ENCODE data around the gene PIM2. TPM values are rescaled to one million over a fixed set of nuclear protein-coding genes. Genes with fewer than 3 reads are reported as not detected.
A peak's percentile ranks its signal among the peaks of the same experiment; 100 is the strongest.

Gene PIM2
- total and polyA plus RNA-seq, 9 of the 15 experiments (the other 6 are each of a cell fraction or from before 2014, with no cell fraction given), result 67.6 to 191 (median 108) TPM

GRCh38 chrX:48940404-48940955, 21.7 kb upstream of the PIM2 start (continued):
- 0 out of 2 replicates have a peak, but pooled peaks have one; percentile 20 for TF ChIP-seq ZKSCAN8 (CRISPR knock-in tag; IDR thresholded peaks at IDR 0.05)
- TF ChIP-seq ZNF197 (CRISPR knock-in tag; IDR thresholded peaks at IDR 0.05; ENCODE audit: low read depth), result no peak
- TF ChIP-seq TFAP4 (CRISPR knock-in tag; IDR thresholded peaks at IDR 0.05; ENCODE audit: borderline replicate concordance), result peak; percentile 64; the same call in 1 of the 2 replicates
- TF ChIP-seq MTA3 (IDR thresholded peaks at IDR 0.05; ENCODE audit: borderline replicate concordance), result no peak; the same call in 1 of the 2 replicates
- TF ChIP-seq CBFA2T3 (IDR thresholded peaks at IDR 0.05), result peak; percentile 92
- TF ChIP-seq NR2C1 (IDR thresholded peaks at IDR 0.05), result no peak
- TF ChIP-seq NR2C1 (tag; IDR thresholded peaks at IDR 0.05), result peak; percentile 69
- peak; percentile 86; the same call in 1 of the 2 replicates for TF ChIP-seq ZNF668 (CRISPR knock-in tag; IDR thresholded peaks at IDR 0.05)
- no peak for TF ChIP-seq HDAC8 (tag; IDR thresholded peaks at IDR 0.05)
- TF ChIP-seq MXI1 (IDR thresholded peaks at IDR 0.05; ENCODE audit: low read depth, low read length), result peak; percentile 80
- TF ChIP-seq MTA2 (IDR thresholded peaks at IDR 0.05; ENCODE audit: low read depth), result peak; percentile 57
- peak; percentile 75 for TF ChIP-seq L3MBTL2 (IDR thresholded peaks at IDR 0.05)
- no peak for TF ChIP-seq NR2C2 (CRISPR knock-in tag; IDR thresholded peaks at IDR 0.05)
- TF ChIP-seq NR2C2 (tag; IDR thresholded peaks at IDR 0.05), result peak; percentile 58
- TF ChIP-seq EHMT2 (IDR thresholded peaks at IDR 0.05), result peak; percentile 64; the same call in 1 of the 2 replicates
- peak; percentile 93 for TF ChIP-seq DPF2 (IDR thresholded peaks at IDR 0.05)
- no peak for TF ChIP-seq ZNF778 (CRISPR knock-in tag; IDR thresholded peaks at IDR 0.05)
- peak; percentile 83 for TF ChIP-seq EP400 (IDR thresholded peaks at IDR 0.05)
- TF ChIP-seq ARID2 (IDR thresholded peaks at IDR 0.05), result no peak
- TF ChIP-seq ATF3 (IDR thresholded peaks at IDR 0.05), result 0 out of 2 replicates have a peak, but pooled peaks have one; percentile 11
- TF ChIP-seq ATF3 (CRISPR knock-in tag; conservative IDR thresholded peaks at IDR 0.05), result no peak
- no peak for TF ChIP-seq ZNF274 (IDR thresholded peaks at IDR 0.05; ENCODE audit: borderline replicate concordance, low read depth, low read length)
- no peak for TF ChIP-seq ZNF133 (CRISPR knock-in tag; IDR thresholded peaks at IDR 0.05)
- no peak for TF ChIP-seq ZBTB5 (IDR thresholded peaks at IDR 0.05)
- TF ChIP-seq ZNF311 (CRISPR knock-in tag; IDR thresholded peaks at IDR 0.05), result peak; percentile 58; the same call in 1 of the 2 replicates
- peak; percentile 62; the same call in 1 of the 2 replicates for TF ChIP-seq CXXC5 (CRISPR knock-in tag; IDR thresholded peaks at IDR 0.05)
- TF ChIP-seq FOS (IDR thresholded peaks at IDR 0.05; ENCODE audit: extremely low read depth, insufficient read length), result no peak
- TF ChIP-seq ZNF224 (CRISPR knock-in tag; IDR thresholded peaks at IDR 0.05), result no peak
- TF ChIP-seq CEBPG (CRISPR knock-in tag; IDR thresholded peaks at IDR 0.05), result peak; percentile 51; the same call in 1 of the 2 replicates
- TF ChIP-seq CEBPG (tag; conservative IDR thresholded peaks at IDR 0.05 in 1 of 2, IDR thresholded peaks at IDR 0.05 in 1 of 2), result no peak

All from K562 (cell line).